ENCODE results near the gene WFS1.

WFS1 gene

DNA sequence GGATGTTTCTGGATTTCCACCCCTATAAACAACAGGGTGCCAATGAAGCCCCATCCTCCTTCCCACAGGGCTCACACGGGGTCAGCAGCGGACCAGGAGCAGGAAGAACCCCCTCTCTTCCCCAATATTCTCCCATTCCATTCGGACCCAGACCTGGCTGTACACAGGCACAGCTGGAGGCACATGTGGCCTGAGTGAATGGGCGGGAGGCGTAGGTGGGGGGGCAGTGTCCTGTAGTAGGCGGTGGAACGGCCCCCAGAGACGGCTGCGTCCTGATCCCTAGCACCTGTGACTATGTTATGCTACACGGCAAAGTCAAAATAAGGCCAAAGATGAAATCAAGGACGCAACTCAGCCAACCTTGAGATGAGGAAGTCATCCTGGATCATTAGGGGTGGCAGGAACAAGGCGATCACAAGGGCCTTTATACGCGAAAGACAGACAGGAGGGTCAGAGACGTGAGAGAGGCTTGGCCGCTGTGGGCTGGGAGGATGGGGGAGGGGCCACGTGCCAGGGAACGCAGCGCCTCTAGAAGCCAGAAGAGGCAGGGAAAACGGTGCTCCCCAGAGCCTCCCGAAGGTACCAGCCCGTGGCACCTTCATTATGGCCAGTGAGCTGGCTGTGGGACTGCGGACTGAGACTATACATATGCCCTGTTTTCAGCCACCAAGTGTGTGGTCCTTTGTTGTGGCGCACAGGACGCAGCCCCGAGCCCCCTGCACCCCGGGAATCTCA lies 75.6 kb downstream of the WFS1 start:
- DNase-seq, result no peak

DNA sequence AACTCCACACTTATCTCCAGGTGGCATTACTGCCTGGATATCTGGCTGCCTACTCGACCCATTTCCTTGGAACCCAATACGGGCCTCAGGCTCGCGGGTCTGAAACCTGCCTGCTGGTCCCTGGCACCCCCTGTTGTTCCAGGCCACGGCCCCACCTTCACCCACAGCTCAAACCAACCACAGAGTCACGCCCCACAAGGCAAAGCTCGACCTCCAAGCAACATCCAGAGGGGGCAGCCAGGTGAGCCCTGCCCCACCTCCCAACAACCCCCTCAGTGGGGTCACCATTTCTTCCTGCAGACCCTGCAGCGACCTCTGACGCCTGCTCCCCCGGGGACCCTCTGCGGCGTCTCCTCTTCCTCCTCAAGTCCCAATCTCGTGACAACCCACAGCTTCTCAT lies 76.2 kb downstream of the WFS1 start:
- DNase-seq, result no peak

- DNase-seq, result no peak
These were observed 76.9 kb downstream of the WFS1 start for GRCh38 chr4:6346373-6347110.

DNA sequence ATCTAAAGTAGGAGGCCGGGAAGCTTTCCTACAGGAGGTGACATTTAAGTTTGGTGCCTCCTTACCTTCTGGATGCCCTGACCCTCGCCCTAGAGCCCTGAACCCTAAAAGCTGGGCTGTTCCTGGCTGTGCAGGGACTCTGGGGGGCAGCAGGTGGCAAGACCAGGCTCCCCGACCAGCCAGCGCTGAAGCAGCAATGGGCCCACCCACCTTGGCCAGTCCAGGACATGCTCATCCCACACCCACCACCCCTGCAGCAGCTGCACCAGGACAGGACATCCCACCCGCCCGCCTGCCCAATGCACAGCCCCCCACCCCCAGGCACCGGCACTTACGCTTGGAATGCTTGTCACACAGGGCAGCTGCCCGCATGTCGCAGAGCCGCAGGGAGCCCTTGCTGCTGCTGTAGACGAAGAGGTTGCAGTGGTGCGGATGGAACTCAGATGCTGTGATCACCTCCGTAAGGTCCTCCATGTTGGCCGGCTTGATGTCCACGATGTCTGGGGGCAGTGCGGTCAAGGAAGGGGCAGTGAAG lies 77.9 kb downstream of the WFS1 start:
- no peak for DNase-seq

DNA sequence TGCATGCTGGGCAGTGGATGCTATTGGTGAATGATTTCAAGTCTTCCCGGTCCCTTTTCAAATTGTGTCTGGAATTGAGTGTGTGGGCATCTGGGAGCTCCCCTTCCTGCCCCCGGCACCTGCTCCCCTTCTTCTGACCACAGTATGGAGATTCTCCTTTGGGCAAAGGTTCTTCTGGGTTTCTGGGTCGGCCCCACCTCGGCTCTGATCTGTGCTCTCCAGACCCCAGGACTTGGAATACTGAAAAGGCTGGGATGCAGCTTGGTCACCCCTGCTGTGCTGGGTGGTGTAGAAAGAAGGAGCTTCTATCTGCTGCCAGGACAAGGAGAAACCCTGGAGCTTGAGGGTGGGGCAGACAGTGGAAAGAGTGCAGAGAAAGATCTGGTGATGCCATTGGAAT lies 78.8 kb downstream of the WFS1 start:
- no peak for DNase-seq

DNA sequence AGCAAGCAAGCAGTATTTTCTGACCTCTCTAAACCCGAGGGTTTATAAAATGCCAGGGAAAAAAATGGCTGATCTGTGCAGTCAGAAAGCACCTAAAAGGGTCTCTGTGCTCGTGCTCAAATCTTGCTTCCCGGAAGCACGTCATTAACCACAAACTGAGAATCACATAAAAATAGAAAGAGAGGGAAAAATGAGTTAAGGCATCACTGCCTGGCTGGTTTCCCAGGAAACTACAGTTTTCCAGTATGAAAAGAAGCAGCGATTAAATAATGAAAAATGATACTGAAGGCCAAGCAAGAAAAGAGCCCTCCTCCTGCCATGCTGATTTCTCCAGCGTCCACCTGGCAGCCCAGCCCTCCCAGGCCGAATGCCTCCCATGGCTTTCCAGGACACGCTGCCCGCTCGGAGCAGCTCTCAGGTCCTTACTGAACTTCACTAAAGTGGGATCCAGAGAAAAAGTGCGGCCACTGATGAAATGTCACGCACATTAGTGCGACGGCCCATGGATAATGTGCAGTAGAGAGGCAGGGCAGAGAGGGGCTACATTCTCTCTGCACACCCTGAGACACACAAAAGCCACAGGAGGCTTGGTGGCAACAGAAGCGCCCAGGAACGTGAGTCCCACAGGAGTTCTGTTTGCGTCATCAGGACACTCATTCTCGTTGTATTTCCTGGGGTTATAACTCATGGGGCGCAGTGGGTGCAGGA lies 80.4 kb downstream of the WFS1 start:
- peak; percentile 25 for DNase-seq

DNA sequence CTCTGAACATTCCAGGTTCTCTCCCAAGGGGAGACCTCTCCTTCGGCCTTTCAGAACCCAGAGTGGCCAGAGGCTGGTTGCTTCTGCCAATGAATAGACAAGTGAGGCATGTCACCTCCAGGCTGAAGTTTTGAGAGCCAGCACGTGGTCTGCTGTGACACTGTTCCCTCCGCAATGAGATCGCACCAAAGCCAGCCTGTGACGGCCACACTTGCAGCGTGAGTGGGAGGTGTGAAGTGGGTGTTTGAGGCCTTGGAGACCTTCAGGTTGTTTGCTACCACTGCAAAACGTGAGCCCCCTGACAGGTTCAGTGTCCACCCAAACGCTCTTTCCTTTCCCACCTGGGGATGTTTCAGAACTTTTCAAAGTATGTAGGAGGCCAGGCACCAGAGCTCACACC lies 81.0 kb downstream of the WFS1 start:
- DNase-seq, result no peak

DNA sequence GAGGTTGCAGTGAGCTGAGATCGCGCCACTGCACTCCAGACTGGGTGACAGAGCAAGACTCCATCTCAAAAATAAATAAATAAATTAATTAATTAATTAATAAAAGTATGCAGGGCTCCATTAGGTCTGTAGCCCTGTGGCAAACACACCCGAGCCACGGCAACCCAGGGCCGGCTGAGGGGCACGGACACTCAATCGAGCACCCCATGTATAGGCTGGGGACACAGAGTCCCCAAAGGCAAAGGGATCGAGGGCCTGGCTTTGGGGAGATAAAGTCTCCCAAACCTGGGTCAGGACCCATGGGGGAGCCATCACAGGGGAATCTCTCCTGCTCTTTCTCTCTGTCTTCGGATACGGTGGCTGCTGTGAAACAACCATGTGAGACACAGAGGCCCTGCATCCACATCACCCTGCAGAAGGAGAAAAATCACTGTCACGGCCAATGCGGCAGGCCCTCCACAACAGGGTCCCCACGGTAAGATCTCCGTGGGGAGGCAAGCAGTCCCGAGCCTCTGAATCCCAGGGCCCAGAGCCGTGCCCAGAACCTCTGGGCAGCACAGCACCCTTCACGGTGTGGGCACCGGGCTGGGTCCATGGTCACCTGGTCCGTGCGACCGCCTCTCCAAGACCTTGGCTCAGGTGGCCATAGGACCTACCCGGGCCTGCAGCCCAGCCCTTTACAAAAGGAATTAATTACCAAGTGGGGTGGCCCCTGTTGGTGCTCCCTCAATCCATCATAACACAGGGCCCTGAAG lies 81.8 kb downstream of the WFS1 start:
- DNase-seq, result no peak

DNA sequence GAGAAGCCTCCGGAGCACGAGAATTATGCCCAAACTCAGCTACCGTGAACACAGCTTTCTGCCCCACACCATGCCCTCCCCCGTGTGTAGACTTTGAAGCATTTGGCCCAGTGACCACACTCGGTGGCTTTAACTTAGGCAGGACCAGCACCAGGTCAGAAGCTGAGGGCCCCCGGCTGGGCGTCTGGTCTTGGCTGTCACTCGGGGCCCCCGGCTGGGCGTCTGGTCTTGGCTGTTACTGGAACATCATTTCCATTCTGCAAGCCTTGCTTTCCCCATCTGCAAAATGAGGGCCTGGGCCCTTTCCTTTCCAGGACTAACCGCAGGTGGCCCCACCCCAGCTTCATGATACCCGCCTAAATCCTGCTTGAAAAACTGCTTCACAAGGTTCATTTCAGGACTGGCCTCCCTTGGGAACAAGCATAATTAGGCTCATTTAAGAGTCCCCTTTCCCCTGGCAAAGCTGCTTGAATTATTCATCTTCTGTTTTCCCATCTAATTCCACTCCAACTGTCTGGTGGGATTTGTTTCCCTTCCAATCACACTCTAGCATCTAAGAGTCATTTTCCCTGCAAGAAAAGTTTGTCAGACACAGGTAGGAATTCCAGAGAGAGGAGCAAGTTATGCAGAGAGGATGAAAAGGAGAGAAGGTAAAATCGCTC lies 82.5 kb downstream of the WFS1 start:
- no peak for DNase-seq
